Stomach smooth muscle (tissue), 2 donors: ENCODE measurements around the gene SH3RF3.
A peak's percentile ranks its signal among the peaks of the same experiment; 100 is the strongest.
"Not testable (repeated sequence)": the region's sequence is repeated elsewhere in the genome, so short reads cannot be mapped to it uniquely, and the experiment has no call there.

Experiments used
- H3K27ac ChIP-seq: one replicate; pipeline ENCODE4 v1.7.0; 2013; ENCODE audit warnings: mild to moderate bottlenecking, low read length, inconsistent platforms
- H3K27me3 ChIP-seq, 2 donors: one replicate each; pipeline ENCODE4 v1.7.0; 2013; ENCODE audit warnings: low read length in 2 of 2; ENCODE audit not compliant: insufficient read depth in 2 of 2, control insufficient read depth in 1 of 2
- H3K36me3 ChIP-seq, 2 donors: one replicate each; pipeline ENCODE4 v1.7.0; 2013; ENCODE audit warnings: low read length in 2 of 2; ENCODE audit not compliant: control insufficient read depth in 2 of 2, insufficient read depth in 2 of 2
- H3K4me1 ChIP-seq: one replicate; pipeline ENCODE4 v1.7.0; 2013; ENCODE audit warnings: low read length; ENCODE audit not compliant: control insufficient read depth, insufficient read depth
- H3K4me3 ChIP-seq, 2 donors: one replicate each; pipeline ENCODE4 v1.7.0; 2013; ENCODE audit warnings: low read length in 2 of 2
- H3K9ac ChIP-seq, 2 donors: one replicate each; pipeline ENCODE4 v1.7.0; 2013; ENCODE audit warnings: low read length in 2 of 2, mild to moderate bottlenecking in 1 of 2
- H3K9me3 ChIP-seq, 2 donors: one replicate each; pipeline ENCODE4 v1.7.0; 2013; ENCODE audit warnings: low read length in 2 of 2; ENCODE audit not compliant: control insufficient read depth in 2 of 2
- donor health status: healthy.
- donor health status: Pancreatic carcinoma.

The SH3RF3 gene

GRCh38 chr2:109158237-109158636, 29.2 kb downstream of the SH3RF3 start:
- Histone ChIP-seq H3K27ac (no peak overlapping the region), H3K9me3 (no peaks in the 10 kb centered on the region), H3K4me1 (no peaks in the 10 kb centered on the region), H3K27me3 (no peaks in the 10 kb centered on the region), H3K36me3 (no peaks in the 10 kb centered on the region), H3K9ac (no peak overlapping the region), H3K4me3 (no peak overlapping the region)

DNA sequence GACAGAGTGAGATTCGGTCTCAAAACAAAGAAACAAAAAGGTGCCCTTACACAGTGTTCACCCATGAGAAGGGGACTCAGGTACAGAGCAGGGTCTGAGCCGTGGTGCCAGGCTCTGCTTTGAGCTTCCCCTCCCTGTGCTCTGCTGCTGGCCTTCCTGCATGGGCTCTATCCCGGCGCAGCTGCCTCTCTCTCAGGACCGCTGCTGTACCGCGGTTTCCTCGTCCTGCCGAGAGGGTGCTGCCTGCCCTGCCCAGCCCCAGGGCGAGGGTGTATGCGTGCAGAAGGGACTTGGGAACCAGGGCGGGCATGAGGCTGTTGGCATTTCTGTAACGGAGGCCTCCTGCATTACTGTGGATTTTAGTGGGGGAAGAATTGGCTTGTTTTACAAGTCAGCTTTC, 30.1 kb downstream of the SH3RF3 start:
- H3K9me3 ChIP-seq, result no peaks in the 10 kb centered on the region
- no peaks in the 10 kb centered on the region for H3K36me3 ChIP-seq
- no peak overlapping the region for H3K27ac ChIP-seq
- H3K4me1 ChIP-seq, result peaks cover 5% of the 10 kb centered on the region
- no peaks in the 10 kb centered on the region for H3K27me3 ChIP-seq
- no peak overlapping the region for H3K9ac ChIP-seq
- H3K4me3 ChIP-seq, result no peak overlapping the region

GRCh38 chr2:109160714-109161440, 31.9 kb downstream of the SH3RF3 start:
- Histone ChIP-seq H3K9ac (no peak overlapping the region), H3K27ac (no peak overlapping the region), H3K27me3 (no peaks in the 10 kb centered on the region), H3K9me3 (peaks cover 0 to 3% of the 10 kb centered on the region in 2 donors), H3K4me3 (no peak overlapping the region), H3K4me1 (peaks cover 18% of the 10 kb centered on the region), H3K36me3 (no peaks in the 10 kb centered on the region)

- not testable (repeated sequence) for H3K27me3 ChIP-seq, H3K4me3 ChIP-seq, H3K36me3 ChIP-seq, H3K9ac ChIP-seq, H3K9me3 ChIP-seq, H3K27ac ChIP-seq
- peaks cover 18% of the 10 kb centered on the region for H3K4me1 ChIP-seq
Observed at GRCh38 chr2:109162367-109162766, 33.4 kb downstream of the SH3RF3 start.

- H3K27ac ChIP-seq, result no peak overlapping the region
Observed at GRCh38 chr2:109162999-109163398, 34.0 kb downstream of the SH3RF3 start.

DNA sequence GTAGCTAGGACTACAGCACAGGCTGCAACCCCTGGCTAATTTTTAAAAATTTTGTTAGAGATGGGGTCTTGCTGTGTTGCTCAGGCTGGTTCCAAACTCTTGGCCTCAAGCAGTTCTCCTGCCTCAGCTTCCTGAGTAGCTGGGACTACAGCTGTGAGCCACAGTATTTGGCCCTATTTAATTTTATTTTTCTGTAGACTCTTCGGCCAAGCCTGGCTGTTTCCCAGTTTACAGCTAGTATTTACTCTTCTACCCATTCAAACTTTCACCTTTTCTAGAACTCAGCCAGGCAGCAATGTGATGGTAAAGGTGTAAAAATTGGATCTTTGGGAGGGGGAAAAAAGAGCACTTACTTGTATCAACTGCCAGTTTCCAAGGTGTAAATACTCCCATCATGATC, 35.3 kb downstream of the SH3RF3 start:
- Histone ChIP-seq H3K27ac (no peak overlapping the region), H3K27me3 (no peaks in the 10 kb centered on the region), H3K4me1 (peaks cover 18% of the 10 kb centered on the region), H3K9me3 (peaks cover 0 to 3% of the 10 kb centered on the region in 2 donors), H3K4me3 (no peak overlapping the region), H3K36me3 (no peaks in the 10 kb centered on the region), H3K9ac (no peak overlapping the region)

More at GRCh38 chr2:109162999-109163398, 34.0 kb downstream of the SH3RF3 start:
- H3K27me3 ChIP-seq, result no peaks in the 10 kb centered on the region
- no peaks in the 10 kb centered on the region for H3K36me3 ChIP-seq
- H3K4me3 ChIP-seq, result no peak overlapping the region
- peaks cover 0 to 3% of the 10 kb centered on the region in 2 donors for H3K9me3 ChIP-seq
- no peak overlapping the region for H3K9ac ChIP-seq
- peaks cover 18% of the 10 kb centered on the region for H3K4me1 ChIP-seq

DNA sequence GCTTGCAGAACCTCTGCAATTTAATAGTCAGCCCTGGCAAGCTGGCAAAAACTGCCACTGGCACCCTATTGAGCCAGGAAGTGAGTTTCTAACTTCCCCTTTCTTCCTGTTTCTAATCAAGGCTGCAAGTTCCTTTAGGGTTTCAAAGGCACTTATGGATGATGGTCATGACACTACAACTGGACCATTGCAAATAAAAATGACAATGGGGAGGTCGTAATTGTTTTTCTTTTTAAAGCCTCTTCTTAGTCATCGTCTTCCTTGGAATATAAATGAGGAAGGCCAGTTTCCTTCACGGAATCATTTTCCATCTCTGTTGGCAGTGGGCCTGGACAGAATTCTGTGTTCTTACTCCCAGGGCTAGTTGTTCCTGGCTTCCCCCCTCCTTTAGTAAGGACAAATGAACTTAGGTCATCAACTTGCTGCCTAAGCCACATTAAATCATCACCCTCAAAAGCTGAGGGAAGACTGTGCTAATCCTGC, 35.8 kb downstream of the SH3RF3 start:
- Histone ChIP-seq H3K36me3 (no peaks in the 10 kb centered on the region), H3K9me3 (peaks cover 0 to 3% of the 10 kb centered on the region in 2 donors), H3K27me3 (no peaks in the 10 kb centered on the region), H3K9ac (no peak overlapping the region), H3K27ac (no peak overlapping the region), H3K4me1 (peaks cover 18% of the 10 kb centered on the region), H3K4me3 (peak overlapping the region in 1 of 2 donors; percentile 8)

- Histone ChIP-seq H3K9me3 (peaks cover 0 to 3% of the 10 kb centered on the region in 2 donors), H3K27ac (no peak overlapping the region), H3K4me3 (no peak overlapping the region), H3K27me3 (no peaks in the 10 kb centered on the region), H3K36me3 (no peaks in the 10 kb centered on the region), H3K9ac (no peak overlapping the region), H3K4me1 (peaks cover 32% of the 10 kb centered on the region)
Observed at GRCh38 chr2:109166811-109167210, 37.8 kb downstream of the SH3RF3 start.

- peaks cover 44% of the 10 kb centered on the region for H3K4me1 ChIP-seq
- H3K9ac ChIP-seq, result no peak overlapping the region
- no peaks in the 10 kb centered on the region for H3K36me3 ChIP-seq
- no peak overlapping the region for H3K27ac ChIP-seq
- no peak overlapping the region for H3K4me3 ChIP-seq
- no peaks in the 10 kb centered on the region for H3K27me3 ChIP-seq
- H3K9me3 ChIP-seq, result peaks cover 0 to 3% of the 10 kb centered on the region in 2 donors
Observed at GRCh38 chr2:109168086-109168485, 39.1 kb downstream of the SH3RF3 start.

DNA sequence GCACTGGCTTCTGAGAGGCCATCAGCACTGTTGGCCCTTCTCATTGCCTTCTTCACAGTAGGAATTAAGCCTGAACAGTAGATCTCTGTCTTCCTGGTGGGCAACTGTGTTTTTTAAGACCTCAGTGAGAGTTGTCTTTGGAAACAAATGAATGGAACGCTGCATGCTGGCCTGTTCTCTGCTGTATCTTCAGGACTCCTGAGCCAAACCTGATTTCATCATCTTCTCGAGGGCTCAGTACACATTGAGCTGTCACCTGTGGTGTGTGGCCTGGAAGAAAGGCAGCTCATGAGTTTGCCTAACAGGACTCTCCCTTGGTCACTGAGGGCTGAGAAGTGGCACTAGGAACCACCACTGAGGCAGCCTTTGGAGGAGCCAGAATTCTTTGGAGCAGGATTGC, 39.7 kb downstream of the SH3RF3 start:
- H3K4me3 ChIP-seq, result no peak overlapping the region
- H3K4me1 ChIP-seq, result peaks cover 49% of the 10 kb centered on the region
- no peaks in the 10 kb centered on the region for H3K27me3 ChIP-seq
- H3K9ac ChIP-seq, result no peak overlapping the region
- H3K36me3 ChIP-seq, result no peaks in the 10 kb centered on the region
- no peak overlapping the region for H3K27ac ChIP-seq
- H3K9me3 ChIP-seq, result peaks cover 0 to 3% of the 10 kb centered on the region in 2 donors

- Histone ChIP-seq H3K4me3 (no peak overlapping the region), H3K27me3 (no peaks in the 10 kb centered on the region), H3K9ac (peak overlapping the region in 1 of 2 donors; percentile 46), H3K27ac (peak overlapping the region; percentile 89), H3K9me3 (peaks cover 1 to 2% of the 10 kb centered on the region in 2 donors), H3K36me3 (no peaks in the 10 kb centered on the region), H3K4me1 (peaks cover 45% of the 10 kb centered on the region)
Observed at GRCh38 chr2:109170645-109171044, 41.6 kb downstream of the SH3RF3 start.
